T-helper 2 cell (primary cell): ENCODE data around the gene MDFI.

ENCODE experiments used
- DNase-seq, 5 experiments: peaks; one replicate each; pipeline versions ENCODE4 v3.0.0 to v3.0.0-alpha.2; 2012 to 2022
- total RNA-seq, 2 donors: gene quantifications; one replicate each; lab custom pipeline; 2026; lab: John Stamatoyannopoulos, UW

MDFI gene, protein sequence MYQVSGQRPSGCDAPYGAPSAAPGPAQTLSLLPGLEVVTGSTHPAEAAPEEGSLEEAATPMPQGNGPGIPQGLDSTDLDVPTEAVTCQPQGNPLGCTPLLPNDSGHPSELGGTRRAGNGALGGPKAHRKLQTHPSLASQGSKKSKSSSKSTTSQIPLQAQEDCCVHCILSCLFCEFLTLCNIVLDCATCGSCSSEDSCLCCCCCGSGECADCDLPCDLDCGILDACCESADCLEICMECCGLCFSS
- 0 reads per million in 2 donors for total RNA-seq

DNA sequence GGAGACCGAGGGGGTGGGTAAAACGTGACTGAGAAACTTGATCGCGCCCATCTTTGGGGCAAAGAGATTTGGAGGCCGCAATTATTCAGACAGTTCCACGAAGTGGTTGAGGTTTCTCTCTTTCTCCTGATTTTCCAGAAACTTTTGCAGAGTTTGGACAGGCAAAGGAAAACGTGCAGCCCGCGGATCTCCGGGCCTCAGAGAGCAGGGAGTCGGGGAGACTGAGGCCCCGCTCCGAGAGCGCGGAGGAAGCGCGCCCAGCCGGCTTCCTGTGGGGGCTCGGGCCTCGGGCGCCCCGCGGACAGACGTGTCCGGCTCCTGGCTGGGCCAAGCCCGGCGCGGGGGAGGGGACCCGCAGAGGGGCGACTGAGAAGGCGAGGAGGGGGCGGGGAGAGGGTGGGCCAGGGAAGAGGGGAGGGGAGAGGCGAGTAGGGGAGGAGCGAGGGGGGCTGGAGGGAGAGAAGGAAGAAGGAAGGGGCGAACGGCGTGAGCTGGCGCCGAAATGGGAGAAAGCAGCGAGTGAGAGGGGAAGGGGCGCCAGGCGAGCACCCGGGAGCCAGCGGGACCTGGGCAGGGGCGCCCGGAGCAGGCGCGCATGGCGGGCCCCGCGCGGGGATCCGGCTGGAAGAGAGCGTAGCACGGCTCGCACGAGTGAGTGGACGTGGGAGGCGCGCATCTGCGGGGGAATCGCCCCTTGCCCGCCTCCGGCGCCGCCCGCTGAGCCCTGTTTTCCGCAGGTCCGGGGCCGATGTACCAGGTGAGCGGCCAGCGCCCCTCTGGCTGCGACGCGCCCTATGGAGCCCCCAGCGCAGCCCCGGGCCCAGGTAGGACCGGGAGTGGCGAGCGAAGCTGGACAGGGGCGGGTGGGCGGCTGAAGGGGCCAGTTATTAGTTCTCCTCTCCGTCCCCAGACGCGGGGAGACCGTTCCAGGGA is at the start of gene MDFI:
TSS of gene MDFI (plus strand) at position 467 of the 933 bp plus-strand sequence. CDS start at position 749, 282 bp downstream.
- no peak for DNase-seq

DNA sequence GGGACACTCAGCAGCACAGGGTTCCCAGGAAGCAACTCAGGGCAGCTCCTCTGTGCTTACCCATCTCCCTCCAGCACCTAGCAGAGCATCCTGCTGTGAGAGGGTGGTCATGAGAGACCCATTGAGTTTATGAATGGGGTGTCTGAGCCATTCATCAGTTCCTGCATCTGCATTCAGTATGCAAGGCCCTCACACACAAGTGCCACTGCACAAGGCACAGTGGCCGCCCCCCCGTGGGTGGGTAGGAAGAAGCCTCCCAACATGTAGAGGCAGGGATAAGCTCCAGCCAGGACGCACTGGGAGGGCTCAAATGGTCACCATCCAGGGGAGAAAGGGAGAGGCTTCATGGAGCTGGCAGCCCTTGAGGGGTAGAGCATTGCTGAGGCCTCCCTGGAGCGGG is 49.0 kb upstream of the MDFI start:
- no peak for DNase-seq

DNA sequence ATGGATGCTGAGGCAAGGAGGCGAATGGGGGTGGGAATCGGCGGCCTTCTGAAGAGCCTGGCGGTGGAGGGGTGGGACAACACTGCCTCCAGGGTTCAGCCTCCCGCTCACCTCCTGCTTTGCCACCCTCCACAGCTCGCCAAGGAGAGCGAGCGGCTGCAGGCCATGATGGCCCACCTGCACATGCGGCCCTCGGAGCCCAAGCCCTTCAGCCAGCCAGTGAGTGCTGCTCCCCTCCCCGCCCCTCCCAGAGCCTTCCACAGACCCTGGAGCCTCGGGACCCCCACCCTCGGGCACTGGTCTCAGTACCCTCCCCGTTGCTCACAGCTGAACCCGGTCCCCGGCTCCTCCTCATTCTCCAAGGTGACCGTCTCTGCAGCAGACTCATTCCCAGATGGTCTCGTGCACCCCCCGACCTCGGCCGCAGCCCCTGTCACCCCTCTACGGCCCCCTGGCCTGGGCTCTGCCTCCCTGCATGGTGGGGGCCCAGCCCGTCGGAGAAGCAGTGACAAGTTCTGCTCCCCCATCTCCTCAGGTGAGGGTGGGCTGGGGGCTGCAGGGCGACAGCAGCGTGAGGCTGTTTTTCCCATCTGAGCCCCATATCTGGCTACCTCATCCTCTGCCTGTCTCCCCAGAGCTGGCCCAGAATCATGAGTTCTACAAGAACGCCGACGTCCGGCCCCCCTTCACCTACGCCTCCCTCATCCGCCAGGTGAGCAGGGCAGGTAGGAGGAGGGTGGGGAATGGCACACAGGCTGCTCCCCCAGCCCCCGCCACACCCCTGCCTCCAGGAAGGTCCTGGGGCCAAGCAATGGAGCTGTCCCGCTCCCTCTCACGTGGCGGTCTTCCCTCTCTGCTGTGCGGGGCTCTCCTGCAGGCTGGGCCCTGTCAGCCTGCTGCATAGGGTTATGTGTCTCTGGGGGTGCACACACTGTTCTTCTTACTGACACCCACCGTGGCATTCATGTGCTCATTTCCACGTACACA is 48.3 kb upstream of the MDFI start:
- no peak for DNase-seq

DNA sequence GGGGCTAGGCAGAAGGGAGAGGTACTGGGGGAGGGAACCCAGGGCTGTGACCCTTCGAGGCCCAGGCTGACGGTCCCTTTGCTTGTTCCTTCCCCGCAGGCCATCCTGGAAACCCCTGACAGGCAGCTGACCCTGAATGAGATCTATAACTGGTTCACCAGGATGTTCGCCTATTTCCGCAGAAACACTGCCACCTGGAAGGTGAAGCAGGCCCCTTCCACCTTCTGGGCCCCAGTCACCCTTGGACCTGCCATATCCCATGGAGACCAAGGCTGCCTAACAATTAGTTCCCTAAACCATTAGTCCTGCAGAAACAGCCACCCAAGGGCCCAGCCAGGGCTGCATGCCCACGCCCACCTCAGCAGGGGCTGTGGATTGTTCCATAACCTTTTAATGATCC is 47.1 kb upstream of the MDFI start:
- DNase-seq: no peak

DNA sequence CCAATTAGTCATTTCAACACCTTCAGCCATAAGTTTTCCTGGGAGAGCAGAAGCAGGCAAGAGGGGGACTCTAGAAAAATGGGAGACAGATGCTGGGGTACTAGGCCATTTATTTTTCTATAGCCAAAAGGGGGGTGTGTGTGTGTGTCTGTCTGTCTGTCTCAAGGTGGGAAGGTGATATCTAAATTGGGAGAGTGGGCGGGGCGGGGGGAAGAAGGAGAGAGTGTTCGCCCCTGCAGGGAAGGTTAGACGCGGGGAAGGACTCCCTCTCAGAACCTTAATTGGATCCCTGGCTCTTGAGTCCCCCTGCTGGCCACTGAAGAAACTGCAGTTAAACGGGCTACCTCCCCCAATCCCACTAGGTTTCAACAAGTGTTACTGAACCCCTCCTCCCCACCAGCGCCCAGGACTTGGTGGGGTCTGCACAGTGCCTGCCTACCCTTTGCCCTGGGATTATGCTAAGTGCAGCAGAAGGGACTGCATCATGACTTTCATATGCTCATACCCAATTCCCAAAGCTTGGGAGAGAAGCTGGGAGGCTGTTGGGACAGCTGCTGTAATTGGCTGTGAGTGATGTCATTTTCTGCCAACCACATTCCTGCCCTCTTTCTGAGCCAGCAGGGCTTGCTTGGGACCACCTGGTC is 46.3 kb upstream of the MDFI start:
- peak; percentile 48 to 71 (median 54) for DNase-seq

DNA sequence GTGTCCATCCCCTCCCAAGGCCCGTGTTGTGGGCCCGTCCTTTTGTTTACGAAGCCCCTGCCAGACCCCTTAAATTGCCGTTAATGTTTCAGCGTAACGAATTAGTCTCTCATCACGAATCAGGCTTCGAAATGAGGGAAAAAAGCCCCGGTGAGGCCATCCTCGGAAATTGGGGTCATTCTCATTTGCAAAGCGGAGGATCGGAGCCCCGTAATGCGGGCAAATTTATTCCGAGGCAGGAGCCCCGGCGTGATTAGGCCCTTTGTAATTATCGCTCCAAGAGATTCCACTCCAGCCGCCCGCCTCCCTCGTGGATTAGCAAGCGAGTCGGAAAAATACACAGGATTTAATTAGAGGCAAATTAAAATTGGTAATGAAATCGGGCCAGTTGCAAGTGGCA is 44.9 kb upstream of the MDFI start:
- no peak for DNase-seq

DNA sequence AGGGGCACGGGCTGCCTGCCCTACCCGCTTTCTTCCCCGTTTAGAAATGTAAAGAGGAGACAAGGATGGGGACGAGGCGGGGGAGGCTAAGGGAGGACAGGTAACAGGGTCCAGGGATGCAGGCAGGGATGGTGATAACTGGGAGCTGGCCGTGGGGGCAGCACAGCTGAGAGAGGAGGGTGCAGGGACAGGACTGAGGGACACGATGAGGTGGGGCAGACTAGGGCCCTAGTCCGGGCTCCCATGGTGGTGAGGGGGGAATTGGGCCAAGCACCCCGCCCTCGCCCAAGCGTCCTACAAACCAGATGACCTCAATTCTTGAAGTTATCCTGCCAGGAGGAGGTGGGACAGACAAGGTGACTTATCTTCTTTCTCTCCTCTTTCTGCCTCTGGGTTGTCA is 44.4 kb upstream of the MDFI start:
- no peak for DNase-seq

DNA sequence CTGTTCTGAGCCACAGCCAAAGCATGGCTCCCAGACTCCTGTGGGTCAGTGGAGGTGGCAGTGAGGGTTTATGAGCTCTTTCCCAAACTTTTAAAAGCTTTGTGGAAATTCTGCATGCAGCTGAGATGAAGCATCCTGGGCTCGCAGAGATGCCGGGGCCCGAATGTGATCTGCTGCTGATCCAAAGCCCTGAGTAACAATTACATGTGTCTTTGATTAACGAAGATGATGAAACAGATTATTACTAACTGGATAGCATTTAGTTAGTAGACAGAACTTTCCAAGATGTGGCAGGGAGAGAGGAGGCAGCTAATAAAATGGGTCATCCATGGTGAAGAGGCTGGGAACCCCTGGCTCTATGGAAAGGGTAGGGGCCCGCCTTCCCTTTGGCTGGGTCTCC is 43.9 kb upstream of the MDFI start:
- no peak for DNase-seq

DNA sequence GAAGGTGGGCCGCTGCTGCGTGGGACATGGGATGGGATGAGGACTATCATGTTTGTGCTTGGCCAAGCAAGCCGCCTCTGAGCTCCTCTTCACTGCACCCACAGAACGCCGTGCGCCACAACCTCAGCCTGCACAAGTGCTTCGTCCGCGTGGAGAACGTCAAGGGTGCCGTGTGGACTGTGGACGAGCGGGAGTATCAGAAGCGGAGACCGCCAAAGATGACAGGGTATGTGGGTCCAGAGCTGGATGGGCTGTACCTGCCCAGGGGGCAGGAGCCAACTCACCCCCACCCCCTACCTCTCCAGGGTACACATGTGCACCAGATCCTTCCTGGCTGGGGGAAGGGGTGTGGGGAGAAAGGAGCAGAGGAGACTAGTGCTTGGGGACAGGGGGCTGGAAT is 43.5 kb upstream of the MDFI start:
- DNase-seq: no peak

DNA sequence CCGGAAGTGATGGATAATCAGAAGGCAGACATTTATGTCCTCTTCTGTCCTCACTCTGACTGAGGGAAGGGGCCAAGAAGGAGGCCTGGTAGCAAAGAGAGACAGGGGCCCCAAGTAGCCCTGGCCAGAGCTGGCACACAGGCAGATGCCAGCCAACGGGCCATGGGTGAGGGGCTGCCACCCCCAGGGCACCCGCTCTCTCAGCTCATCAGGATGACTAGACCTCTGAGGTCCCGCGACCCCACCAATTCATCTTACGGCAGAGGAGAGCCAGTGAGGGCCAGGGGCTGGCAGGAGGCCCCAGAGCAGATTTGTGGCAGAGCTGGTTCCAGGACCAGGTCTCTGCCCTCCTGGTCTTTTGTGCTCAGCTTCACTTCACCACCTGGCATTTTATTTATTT is 43.1 kb upstream of the MDFI start:
- DNase-seq: no peak

DNA sequence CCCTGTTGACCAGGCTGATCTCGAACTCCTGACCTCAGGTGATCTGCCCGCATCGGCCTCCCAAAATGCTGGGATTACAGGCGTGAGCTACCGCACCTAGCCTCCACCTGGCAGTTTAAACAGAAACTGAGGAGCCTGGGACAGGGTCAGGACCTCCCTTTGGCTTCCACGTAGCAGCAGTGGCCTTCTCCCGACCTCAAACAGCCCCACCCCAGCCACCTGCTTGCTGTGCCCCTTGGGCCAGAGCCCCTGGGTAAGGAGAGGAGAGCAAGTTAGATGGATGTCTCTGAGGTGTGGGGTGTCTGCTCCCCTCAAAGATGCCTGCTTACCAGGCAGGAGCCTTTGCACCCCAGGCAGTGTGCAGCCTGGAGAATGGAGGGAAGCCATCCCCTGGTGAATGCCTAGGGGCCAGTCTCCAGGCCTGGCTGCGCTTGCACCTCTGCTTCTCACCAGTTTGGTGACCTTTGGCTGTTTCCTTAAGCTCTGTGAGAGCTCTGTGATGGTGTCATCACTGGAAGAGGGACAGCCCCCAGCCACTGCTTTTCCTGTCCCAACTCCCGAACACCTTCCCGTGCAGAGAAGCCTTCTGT is 42.1 kb upstream of the MDFI start:
- DNase-seq: no peak

DNA sequence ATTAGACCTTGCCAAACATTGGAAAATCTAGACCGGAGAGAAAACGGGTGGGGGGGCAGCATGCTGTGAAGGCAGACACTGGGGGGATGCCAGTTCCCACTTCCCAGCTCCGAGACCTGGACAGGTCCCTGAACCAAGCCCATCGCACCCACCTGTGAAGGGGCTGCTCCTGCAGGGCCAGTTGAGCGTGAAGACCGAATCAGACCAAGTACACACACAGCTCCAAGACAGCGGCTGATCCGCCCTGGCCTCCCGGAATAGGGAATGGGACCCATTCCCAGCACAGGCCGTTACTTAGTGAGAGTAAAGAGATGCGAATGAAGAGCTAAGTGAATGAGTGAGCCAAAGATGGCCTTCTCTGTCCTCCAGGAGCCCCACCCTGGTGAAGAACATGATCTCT is 41.5 kb upstream of the MDFI start:
- no peak for DNase-seq

DNA sequence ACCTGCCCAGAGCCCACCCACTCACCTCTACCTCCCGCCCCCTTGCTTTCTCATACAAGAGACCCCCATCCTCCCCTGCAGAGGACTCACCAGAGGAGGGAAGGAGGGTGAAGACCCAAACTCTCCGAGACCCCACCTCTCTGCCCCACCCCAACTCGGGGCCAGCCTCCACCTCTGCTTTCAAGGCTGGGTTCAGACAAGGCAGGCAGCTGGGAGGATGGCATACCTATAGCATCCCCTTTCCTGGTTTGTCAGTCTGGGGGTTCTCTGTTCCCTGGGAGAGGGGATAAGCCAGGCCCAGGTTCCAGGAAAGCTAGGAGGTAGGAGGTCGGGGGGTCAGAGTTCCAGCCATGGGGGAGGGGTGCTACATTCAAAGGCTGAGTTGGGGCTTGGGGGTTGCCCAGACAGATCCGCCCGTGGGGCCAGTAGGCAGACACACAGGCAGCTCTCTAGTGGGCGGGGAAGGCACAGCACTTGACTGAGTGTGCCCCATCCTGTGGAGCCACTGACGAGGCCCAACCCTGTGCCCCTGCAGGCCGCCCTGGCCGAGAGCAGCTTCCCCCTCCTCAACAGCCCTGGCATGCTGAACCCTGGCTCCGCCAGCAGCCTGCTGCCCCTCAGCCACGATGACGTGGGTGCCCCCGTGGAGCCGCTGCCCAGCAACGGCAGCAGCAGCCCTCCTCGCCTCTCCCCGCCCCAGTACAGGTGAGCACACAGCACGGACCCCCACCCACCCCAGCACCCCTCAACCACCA is 40.8 kb upstream of the MDFI start:
- DNase-seq: no peak

DNA sequence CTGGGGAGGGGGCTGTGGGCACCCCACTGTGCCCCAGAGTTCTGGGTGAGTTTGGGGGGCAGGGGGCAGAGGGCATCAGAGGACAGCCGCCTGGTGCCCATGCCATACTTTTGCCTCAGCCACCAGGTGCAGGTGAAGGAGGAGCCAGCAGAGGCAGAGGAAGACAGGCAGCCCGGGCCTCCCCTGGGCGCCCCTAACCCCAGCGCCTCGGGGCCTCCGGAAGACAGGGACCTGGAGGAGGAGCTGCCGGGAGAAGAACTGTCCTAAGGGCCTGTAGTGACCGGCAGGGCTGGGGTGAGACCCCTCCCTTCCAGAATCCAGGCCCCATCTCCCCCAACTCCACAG is 39.6 kb upstream of the MDFI start:
- no peak for DNase-seq

DNA sequence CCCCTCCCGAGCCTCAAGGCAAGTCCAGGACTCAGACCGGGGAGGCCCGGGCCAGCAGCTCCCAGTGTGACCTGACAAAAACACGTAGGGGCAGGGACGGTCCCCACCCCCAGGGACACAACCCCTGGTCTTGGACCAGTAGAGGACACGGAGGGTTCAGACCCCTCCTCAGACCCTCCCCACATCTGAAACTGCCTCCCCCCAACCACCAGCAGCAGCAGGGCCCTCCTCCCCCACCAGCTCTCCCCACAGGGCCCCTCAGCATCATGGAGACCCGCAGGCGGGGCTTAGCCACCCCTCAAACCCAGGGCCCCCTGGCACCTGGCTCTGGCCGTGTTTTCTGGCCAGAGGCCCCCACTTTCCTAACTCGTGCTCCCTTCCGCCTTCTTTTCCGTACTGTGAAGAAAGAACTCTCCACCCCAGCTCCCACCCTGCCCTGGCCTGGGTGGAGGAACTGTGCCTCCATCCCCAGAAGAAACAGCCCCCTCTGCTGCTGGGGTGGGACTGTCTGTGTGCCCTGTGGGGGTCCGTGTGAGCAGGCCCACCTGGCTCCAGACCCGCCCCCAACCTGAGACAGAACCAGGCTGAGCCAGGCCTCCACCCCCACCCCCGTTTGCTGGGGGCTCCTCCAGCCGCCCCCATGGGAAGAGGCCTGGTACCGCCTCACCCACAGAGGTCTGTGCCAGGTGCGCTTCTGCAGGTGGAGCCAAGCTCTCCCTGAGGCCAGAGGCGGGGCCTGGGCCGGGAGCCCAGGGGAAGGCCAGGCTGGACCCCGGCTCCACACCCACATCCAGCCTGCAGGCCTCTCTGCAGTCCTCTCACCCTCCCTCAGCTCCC is 39.0 kb upstream of the MDFI start:
- DNase-seq: no peak

DNA sequence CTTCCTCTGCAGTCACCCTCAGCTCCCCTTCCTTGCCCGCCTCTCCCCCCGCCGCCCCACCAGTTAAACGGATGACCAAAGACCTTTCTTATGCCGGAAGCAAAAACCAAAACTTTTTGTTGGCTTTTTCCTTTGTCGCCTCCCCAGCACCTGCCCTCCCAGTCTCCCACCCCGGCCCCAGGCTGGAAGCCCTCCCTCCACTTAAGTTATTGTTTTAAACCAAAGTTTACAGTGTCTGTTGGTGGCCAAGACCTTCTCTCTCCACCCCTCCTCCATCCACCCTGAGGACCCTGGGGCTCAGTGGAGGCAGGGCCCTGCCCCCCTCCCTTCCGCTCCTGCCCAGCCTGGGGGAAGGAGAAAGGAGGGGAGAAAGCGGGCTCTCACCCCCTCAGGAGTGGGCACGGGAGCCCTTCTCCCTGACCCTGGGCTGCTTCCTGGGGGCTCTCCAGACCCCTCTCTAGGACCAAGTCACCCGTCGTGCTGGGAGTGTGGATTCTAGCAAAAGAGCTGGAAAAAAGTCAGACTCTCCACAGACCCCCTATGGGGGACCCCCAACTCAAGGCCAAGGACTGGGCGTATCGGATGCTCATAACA is 38.3 kb upstream of the MDFI start:
- no peak for DNase-seq

DNA sequence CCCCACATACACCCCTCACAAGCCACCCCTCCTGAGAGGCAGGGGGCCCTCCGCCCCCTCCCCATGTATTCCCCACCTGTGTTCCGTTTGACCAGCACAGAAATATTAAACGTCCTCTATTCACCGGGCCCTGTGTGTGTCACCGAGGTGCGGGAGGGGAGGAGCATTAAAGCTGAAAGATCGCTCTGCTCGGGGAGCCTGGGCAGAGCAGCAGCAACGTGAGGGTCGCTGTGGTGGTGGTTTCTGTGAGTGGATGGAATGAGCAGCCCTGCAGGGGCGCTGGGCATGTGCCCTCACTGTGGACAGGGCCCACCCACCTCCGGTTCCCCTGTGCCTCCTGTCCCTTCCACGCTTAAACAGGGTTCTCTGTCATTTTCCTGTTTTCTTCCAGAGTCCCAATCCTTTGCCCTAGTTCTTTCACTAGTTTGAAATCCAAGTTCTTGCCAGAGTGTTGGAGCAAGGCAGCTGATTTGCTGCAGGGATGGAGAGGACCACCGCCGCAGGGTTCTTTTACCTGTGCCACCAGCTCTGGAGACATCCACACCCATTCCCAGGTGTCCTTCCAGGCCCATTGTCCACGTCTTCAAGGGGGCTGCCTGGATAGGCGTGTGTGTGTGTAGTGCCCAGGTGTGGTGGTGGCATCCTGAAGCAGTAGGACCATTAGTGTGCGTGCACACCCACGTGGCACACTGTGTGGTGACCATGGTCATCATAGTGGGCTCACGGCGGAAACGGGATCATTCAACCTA is 37.6 kb upstream of the MDFI start:
- DNase-seq: no peak

DNA sequence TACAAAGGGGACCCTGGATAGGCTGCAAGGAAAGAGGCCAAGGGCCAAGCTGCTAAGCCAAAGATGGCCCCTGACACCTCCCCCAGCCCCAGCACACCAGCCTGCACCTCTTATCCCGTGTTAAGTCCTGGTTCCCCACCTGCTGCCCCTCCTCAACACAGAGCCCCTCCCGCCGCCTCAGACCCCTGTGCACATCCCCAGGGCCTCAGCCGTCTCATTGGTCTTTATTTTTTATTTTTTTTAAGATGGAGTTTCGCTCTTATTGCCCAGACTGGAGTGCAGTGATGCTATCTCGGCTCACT is 37.1 kb upstream of the MDFI start:
- no peak for DNase-seq

DNA sequence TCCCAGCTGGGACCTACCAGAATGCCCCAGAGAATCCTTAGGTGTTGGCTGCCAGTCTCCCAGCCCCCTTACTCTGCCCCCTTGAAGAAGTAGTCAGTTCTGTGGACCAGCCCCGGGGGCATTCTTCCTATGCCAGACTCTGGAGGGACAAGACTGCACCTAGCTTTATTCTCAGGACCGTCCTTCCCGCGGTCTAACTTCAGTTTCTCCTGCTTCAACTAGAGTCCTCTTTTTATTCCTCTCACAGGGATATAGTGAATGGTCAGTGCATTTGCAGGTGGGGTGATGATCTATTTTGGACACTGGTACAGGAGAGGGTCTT is 35.9 kb upstream of the MDFI start:
- no peak for DNase-seq
